Stimulated activated CD8-positive, alpha-beta memory T cell treated with anti-CD3 and anti-CD28 coated beads, Interleukin-2, amount 100 ng/mL, for 48 hours (primary cell): ENCODE results near the gene TLK2.
"Not testable (repeated sequence)": the region's sequence is repeated elsewhere in the genome, so short reads cannot be mapped to it uniquely, and the experiment has no call there.

Experiments used
- DNase-seq, 2 donors: peaks; one replicate each; pipeline ENCODE4 v3.0.0-alpha.2; 2020; ENCODE audit warnings: low read depth in 2 of 2

The TLK2 gene

DNA sequence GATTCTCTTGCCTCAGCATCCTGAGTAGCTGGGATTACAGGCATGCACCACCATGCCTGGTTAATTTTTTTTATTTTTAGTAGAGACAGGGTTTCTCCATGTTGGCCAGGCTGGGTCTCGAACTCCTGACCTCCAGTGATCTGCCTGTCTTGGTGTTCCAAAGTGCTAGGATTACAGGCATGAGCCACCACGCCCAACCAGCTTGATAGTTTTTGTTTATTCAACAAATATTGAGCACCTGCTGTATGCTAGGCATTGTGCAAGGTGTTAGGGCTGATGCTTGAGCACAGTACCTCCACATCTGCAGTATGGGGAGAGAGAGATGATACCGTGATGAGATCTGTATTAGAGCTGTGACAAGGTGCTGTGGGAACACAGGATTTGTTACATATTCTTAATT, 3.9 kb downstream of the TLK2 start:
- not testable (repeated sequence) for DNase-seq

DNA sequence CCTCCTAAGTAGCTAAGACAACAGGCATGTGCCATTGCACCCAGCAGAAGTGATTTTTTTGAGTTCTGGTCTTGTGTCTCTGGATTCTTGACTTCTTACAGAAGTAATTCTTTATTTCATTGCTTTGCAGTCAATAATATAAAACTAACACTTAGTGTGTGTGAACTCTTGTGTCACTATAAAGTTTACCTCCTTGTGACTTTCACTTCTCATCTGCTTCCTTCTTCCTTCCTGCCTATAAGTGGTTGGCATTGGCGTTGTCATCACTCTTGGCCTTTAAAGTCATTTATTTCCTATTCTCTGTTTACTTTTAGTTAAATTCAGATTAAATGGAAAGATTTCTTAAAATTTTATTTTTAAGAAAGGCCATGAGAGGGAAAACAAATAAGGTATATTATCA, 12.4 kb downstream of the TLK2 start:
- not testable (repeated sequence) for DNase-seq

GRCh38 chr17:62493049-62493655, 14.5 kb downstream of the TLK2 start:
- not testable (repeated sequence) for DNase-seq

- not testable (repeated sequence) for DNase-seq
These were observed 15.4 kb downstream of the TLK2 start for GRCh38 chr17:62494073-62494472.

GRCh38 chr17:62496344-62496743, 17.7 kb downstream of the TLK2 start:
- not testable (repeated sequence) for DNase-seq

DNA sequence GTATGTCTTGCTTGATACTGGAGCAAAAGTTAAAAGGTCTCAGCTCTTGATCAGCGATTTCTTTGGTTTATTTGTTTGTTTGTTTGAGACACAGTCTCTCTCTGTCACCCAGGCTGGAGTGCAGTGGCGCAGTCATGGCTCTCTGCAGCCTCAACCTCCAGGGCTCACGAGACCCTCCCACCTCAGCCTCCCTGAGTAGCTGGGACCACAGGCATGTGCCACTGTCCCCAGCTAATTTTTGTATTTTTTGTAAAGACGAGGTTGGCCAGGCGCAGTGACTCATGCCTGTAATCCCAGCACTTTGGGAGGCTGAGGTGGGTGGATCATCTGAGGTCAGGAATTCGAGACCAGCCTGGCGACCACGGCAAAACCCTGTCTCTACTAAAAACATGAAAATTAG, 20.2 kb downstream of the TLK2 start:
- DNase-seq = not testable (repeated sequence)

GRCh38 chr17:62500463-62500862, 21.8 kb downstream of the TLK2 start:
- DNase-seq = not testable (repeated sequence)

DNA sequence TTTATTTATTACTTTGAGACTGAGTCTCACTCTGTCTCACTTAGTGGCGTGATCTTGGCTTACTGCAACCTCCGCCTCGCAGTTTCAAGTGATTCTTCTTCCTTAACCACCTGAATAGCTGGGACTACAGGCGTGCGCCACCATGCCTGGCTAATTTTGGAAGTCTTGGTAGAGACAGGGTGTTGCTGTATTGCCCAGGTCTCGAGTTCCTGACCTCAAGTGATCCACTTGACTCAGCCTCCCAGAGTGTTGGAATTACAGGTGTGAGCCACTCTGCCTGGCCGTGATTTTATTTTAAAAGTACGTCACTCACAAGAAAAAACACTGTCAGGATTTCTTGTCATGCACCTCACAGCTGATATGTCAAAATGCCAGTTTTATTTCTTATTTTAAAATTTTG, 26.2 kb downstream of the TLK2 start:
- DNase-seq = not testable (repeated sequence)

DNA sequence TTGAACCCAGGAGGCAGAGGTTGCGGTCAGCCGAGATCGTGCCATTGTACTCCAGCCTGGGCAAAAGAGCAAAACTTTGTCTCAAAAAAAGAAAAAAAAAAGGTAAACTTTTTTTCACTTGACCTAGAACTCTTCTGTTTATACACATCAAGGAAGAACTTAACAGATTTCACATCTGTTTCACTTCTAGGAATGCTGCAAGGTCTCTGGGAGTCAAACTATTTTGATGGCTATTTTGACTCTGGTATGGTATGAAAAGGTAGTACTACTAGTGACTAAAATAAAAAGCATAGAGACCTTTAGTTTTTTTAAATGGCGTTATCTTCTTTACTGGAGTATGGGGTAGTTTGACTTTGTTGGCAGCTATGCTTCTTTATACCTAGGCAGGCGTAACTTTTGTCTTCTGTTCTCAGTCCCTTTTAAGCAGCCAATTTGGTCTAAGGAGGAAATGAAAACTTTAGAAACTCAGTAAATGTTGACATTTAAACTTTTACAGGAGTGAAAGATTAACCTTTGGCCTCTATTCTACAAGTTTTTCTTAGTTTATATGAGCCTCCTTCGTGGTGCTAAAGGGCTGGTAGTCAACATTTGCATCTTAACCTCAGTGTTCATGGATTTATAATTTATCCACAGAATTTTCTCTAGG, 28.7 kb downstream of the TLK2 start:
- not testable (repeated sequence) for DNase-seq

GRCh38 chr17:62510247-62510819, 31.7 kb downstream of the TLK2 start:
- DNase-seq = not testable (repeated sequence)

DNA sequence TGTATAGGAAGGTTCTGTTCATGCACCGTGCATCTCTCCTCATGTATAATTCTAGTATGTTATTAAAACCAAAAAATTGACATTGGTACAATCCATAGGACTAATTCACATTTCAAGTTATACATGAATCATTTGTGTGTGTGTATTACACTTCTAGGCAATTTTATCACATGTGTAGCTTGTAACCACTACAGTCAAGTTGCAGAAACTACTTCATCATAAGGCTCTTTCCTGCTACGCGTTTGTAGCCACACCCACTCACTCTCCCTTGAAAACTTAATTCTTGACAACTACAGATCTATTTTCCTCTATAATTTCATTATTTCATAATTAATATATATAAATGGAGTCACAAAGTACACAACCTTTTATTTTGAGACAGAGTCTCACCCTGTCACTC, 32.4 kb downstream of the TLK2 start:
- DNase-seq = not testable (repeated sequence)

DNA sequence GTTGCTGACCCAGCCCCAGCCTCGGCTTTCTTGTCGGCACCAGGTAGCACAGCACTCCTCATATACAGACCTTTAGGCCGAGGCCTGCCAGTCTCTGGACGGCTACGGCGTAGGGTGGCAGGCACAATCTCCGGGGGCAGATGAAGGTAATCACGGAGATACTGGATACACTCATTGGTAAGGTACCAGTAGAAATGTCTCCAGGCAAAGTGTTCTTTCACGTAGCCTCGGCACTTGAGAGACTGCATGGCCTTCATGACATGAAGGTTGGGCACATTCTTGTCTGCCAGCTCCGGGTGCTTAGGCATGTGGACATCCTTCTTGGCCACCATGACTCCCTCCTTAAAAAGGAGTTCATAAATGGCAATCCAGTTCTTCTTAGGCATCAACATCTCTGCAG, 37.8 kb downstream of the TLK2 start:
- not testable (repeated sequence) for DNase-seq

GRCh38 chr17:62521295-62521694, 42.7 kb downstream of the TLK2 start:
- DNase-seq = not testable (repeated sequence)

GRCh38 chr17:62524077-62524476, 45.5 kb downstream of the TLK2 start:
- not testable (repeated sequence) for DNase-seq

DNA sequence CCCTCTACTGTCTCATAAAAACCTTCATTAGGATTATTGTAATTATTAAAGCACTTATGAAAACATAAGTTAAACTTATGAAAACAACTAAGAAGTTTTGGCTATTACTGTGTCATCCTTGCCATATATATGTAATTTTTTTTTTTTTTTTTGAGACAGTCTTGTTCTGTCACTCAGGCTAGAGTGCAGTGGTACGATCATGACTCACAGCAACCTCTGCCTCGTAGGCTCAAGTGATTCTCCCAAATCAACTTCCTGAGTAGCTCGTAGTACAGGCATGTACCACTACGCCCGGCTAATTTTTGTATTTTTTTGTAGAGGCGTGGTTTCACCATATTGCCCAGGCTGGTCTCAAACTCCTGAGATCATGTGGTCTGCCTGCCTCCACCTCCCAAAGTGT, 46.7 kb downstream of the TLK2 start:
- DNase-seq = not testable (repeated sequence)

DNA sequence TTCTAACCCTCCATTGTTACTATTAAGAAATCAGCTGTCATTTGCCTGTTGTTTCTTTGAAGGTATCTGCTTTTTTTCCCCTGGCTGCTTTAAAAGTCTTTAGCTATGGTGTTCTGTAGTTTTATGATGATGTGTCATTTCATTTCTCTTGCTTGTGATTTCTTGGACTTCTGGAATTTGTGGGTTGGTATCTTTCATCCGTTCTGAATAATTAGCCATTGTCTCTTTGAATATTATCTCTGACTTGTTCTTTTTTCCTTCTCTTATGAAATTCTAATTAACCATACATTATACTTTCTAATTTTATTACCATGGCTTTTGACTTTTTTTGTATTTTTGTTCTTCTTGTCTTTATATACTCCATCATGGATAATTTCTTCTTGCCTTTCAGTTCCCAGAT, 52.3 kb downstream of the TLK2 start:
- not testable (repeated sequence) for DNase-seq

GRCh38 chr17:62536557-62536956, 57.9 kb downstream of the TLK2 start:
- not testable (repeated sequence) for DNase-seq

DNA sequence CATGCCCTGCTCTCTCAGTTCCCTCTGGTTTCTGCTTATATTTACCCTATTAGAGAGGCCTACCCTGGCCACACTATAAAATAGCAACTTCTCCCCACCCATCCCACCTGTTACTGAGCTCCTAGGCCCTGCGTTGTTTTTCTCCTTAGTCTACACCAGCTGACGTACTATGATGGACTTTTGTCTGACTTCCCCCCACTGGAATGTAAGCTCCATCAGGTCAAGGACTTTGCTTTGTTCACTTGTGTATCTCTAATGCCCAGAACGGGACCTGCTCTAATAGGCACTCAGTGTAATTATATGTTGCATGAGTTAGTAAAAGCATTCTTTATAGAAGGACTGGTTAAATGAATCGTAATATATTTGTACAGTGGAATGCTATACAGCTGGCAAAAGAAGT, 62.4 kb downstream of the TLK2 start:
- DNase-seq = not testable (repeated sequence)

DNA sequence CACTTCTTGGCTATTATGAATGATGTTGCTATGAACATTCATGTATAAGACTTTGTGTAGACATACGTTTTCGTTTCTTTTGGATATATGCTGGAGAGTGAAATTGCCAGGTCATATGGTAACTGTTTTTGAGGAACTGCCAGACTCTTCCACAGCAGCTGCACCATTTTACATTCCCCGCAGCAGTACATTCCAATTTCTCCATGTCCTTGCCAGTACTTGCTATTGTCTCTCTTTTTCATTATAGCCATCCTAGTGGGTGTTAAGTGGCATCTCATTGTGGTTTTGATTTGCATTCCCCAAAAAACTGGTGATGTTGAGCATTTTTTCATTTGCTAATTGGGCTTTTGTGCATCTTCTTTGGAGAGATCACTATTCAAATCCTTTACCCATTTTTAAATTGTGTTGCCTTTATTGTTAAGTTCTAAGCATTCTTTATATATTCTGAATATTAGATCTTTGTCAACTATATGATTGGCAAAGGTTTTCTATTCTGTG, 64.7 kb downstream of the TLK2 start:
- DNase-seq = not testable (repeated sequence)

GRCh38 chr17:62546066-62546465, 67.4 kb downstream of the TLK2 start:
- DNase-seq = not testable (repeated sequence)

DNA sequence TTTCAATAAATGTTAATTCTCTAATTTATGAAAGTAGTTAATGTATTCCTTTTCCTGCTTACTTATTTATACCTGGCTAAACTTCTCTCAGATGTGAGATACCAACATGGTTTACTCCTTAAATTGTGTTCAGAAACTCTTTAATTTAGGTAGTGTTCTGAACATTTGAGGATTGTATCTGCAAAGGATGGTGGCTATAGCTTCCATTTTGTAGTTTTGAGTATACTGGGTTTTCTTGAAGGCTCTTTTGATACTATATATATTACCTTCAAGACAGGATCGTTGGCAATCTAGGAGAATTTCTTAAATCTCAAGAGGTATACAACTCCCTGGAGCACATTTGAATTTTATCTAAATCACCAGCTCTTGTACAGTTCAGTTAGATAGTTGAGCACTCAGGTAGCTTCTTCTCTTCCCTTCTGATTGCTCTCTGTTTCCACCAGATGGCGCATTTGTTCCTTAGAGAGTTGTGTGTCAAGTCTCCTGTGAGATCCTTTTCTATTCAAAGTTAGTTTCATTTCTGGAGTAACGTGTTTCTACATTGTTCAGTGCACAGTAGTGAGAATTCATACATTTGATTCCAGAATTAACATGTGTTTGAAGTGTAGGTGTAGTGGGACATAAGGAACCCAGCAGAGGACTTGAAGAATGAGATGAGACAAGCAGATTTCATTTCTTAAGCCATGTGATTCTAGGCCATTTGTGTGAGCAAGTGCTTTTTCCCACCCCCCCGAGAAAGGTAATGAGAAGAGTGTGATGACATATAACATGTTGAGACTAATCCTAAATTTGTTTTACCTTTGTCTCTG, 74.4 kb downstream of the TLK2 start:
- not testable (repeated sequence) for DNase-seq

GRCh38 chr17:62557532-62557931, 78.9 kb downstream of the TLK2 start:
- DNase-seq = not testable (repeated sequence)
